ENCODE data around the gene SHB. TPM values are rescaled to one million over a fixed set of nuclear protein-coding genes. Genes with fewer than 3 reads are reported as not detected.

SHB gene
- total RNA-seq, 2 donors from 2014 or later = 1.0 to 1.6 TPM

DNA sequence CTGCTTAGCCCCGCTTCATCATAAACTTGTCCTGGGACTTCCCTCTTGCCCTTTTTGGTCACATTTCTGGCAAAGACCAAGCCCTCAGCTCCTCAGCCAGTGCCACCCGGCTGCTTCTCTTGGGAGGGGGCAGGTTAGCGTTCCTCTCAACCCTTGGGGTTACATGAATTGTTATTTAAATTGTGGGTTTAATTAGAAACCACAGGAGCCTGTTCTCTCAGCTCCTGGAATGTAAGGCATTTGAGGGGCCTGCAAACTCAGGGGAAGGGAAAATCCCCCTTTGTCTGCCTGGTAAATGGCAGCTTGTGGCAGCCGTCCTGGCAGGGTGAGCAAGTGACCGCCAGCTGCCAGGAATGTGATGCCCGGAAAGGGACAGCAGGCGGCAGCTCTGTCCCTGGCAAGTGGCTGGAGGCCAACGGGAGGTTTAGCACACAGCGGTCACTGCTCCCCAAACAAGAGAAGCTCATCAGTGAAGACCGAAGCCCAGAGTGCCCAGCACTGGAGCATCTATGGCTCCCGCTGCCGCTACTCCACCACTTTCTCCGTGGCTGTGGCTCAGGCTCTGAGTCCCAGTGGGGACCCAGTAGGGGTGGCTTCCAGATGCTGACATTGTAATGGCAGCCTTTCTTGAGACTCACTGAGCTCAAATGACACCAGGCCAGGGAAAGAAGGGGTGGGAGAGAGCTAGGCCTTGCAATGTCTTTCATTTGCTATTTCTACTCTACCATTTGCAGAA is 51.7 kb downstream of the SHB start:
- Mint-ChIP-seq H3K4me1 (ENCODE audit: low read depth) (no peaks in the 10 kb centered on the region), H3K9me3 (no peaks in the 10 kb centered on the region), H3K36me3 (ENCODE audit: insufficient read depth in 2 of 2) (no peaks in the 10 kb centered on the region), H3K27ac (no peak overlapping the region), H3K4me3 (no peak overlapping the region), H3K27me3 (ENCODE audit: low read depth) (no peaks in the 10 kb centered on the region)
- ATAC-seq (replicated peaks in 1 of 2) (no peak), DNase-seq (no peak)

DNA sequence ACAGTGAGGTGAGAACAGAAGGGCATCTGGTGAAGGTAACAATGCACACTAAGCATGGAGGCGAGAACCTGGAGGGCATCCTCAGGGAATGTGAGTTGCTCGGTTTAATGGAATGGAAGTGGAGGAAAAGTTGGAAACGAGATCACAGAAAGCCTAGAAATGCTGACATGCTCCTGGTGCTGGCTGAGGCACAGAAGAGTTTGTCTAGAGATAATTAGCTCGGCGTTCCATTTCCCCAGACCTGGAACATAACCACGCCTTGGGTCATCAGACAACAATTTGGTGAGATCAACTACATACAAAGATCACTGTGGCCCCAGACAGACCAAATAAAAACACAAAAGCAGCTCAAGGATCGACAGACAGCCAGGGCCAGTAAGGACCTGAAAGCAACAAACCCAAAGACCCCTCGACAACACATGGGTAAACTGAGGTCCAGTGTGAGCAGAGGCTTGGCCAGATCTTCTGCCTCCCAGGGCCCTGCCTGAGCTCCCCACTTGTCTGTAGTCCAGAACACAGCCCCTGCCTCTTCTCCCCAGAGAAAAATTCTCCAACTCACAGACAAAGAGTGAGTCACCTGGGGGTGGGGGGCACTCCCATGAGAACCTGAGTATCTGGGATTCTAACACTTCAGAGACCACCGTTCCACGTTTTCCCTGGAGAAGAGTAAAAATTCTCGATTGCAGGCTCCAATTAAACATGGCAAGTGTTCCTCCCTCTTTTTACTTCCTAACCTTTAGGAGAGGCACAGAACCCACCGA is 52.5 kb downstream of the SHB start:
- Mint-ChIP-seq H3K36me3 (ENCODE audit: insufficient read depth in 2 of 2) (no peaks in the 10 kb centered on the region), H3K4me3 (no peak overlapping the region), H3K4me1 (ENCODE audit: low read depth) (no peaks in the 10 kb centered on the region), H3K27me3 (ENCODE audit: low read depth) (no peaks in the 10 kb centered on the region), H3K27ac (no peak overlapping the region), H3K9me3 (no peaks in the 10 kb centered on the region)
- ATAC-seq (replicated peaks in 1 of 2) = no peak
- DNase-seq = no peak

DNA sequence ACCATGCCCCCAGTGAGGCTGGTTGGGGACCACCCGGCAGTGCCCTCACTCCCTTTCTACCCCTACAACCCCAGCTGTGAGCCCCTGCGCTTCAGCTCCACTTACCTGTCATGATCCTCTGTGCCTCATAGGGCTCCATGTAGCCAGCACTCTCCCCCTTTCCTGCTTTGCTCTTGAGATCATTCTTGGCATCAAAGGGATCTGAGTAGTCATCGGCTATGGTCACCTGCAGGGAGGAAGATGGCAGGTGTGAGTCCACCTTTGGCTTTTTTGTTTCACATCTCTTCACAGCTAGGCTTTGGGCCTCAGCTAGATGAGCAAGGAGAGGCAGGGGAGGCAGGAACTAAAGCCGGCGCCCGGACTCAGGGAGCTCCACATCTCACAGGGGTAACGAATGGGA is 53.1 kb downstream of the SHB start:
- no peaks in the 10 kb centered on the region for H3K9me3 Mint-ChIP-seq
- no peak overlapping the region for H3K27ac Mint-ChIP-seq
- DNase-seq (no peak), ATAC-seq (replicated peaks in 1 of 2) (no peak)
- H3K36me3 Mint-ChIP-seq (ENCODE audit: insufficient read depth in 2 of 2) = no peaks in the 10 kb centered on the region
- H3K4me3 Mint-ChIP-seq = no peak overlapping the region
- no peaks in the 10 kb centered on the region for H3K27me3 Mint-ChIP-seq (ENCODE audit: low read depth)
- no peaks in the 10 kb centered on the region for H3K4me1 Mint-ChIP-seq (ENCODE audit: low read depth)

DNA sequence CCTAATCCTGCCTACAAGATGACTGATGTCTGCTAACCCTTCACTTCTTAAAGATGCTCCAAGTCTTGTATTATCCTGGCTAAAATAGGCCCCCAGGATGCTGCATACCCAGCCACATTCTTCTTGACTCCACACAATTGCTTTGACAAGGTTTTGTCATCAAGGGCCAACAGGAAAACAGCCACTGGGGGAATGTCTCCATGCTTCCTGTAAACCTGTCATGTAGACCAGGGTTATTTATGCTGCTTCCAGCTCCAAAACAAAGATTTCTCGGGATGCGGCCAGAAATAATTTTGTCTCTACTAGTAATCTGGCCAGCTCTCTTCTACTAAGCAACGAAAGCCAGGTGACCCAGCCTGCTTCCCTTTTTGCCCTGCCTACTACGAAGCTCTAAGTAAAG is 53.8 kb downstream of the SHB start:
- no peak for DNase-seq
- no peaks in the 10 kb centered on the region for H3K36me3 Mint-ChIP-seq (ENCODE audit: insufficient read depth in 2 of 2)
- no peaks in the 10 kb centered on the region for H3K4me1 Mint-ChIP-seq (ENCODE audit: low read depth)
- no peak overlapping the region for H3K27ac Mint-ChIP-seq
- H3K27me3 Mint-ChIP-seq (ENCODE audit: low read depth) = no peaks in the 10 kb centered on the region
- no peak for ATAC-seq (replicated peaks in 1 of 2)
- no peak overlapping the region for H3K4me3 Mint-ChIP-seq
- H3K9me3 Mint-ChIP-seq = no peaks in the 10 kb centered on the region

DNA sequence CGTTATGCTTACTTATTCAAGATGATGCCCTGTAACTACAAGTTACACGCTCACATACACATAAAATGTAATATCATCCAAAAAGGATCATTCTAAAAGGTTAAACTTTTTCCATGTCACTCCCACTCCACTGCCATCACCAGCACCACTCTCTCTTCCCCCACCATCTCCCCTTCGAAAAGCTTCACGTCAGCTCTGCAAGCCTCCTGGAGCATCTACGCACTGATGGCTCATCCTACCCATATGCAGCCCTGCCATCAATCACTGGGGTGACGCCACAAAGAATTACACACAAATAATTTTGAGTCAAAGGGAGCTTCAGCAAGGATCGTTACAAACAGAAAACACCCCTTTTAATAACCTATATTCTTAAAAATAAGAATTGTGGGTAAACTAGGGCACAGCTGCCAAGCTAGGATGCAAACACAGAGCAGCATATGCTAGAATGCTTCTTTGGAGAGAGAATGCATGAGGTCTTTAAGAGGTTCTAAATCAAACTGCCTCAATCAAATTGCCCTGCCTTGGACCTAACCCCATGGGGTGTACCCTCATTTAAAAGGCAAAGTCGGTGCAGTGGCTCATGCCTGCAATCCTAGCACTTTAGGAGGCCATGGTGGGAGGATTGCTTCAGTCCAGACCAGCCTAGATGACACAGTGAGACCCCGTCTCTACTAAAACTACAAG is 56.1 kb downstream of the SHB start:
- DNase-seq = no peak
- Mint-ChIP-seq H3K27me3 (ENCODE audit: low read depth) (no peaks in the 10 kb centered on the region), H3K9me3 (no peaks in the 10 kb centered on the region), H3K36me3 (ENCODE audit: insufficient read depth in 2 of 2) (no peaks in the 10 kb centered on the region), H3K4me3 (no peak overlapping the region), H3K4me1 (ENCODE audit: low read depth) (peaks cover 14% of the 10 kb centered on the region), H3K27ac (no peak overlapping the region)
- no peak for ATAC-seq (replicated peaks in 1 of 2)

DNA sequence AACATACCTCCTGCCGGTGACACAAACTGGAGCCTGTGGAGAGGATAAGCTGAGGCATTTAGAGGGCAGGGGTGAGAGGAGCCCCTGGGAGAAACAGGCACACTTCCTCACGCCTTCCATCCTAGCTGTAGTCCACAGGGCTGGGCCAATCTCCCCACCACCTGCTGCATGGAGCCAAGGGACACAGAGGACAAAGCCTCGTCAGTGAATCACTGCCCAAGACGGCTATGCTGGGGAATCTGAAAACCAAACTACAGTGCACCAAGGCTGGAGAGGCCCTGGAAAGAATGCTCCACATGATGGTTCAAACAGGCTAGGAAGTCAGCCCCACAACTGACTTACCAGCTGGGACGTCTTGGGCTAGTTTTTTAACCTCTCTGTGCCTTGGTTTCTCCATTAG is 57.0 kb downstream of the SHB start:
- Mint-ChIP-seq H3K36me3 (ENCODE audit: insufficient read depth in 2 of 2) (no peaks in the 10 kb centered on the region), H3K4me1 (ENCODE audit: low read depth) (peaks cover 23% of the 10 kb centered on the region), H3K4me3 (no peak overlapping the region), H3K27me3 (ENCODE audit: low read depth) (no peaks in the 10 kb centered on the region), H3K27ac (no peak overlapping the region), H3K9me3 (no peaks in the 10 kb centered on the region)
- ATAC-seq (replicated peaks in 1 of 2) (no peak), DNase-seq (no peak)

DNA sequence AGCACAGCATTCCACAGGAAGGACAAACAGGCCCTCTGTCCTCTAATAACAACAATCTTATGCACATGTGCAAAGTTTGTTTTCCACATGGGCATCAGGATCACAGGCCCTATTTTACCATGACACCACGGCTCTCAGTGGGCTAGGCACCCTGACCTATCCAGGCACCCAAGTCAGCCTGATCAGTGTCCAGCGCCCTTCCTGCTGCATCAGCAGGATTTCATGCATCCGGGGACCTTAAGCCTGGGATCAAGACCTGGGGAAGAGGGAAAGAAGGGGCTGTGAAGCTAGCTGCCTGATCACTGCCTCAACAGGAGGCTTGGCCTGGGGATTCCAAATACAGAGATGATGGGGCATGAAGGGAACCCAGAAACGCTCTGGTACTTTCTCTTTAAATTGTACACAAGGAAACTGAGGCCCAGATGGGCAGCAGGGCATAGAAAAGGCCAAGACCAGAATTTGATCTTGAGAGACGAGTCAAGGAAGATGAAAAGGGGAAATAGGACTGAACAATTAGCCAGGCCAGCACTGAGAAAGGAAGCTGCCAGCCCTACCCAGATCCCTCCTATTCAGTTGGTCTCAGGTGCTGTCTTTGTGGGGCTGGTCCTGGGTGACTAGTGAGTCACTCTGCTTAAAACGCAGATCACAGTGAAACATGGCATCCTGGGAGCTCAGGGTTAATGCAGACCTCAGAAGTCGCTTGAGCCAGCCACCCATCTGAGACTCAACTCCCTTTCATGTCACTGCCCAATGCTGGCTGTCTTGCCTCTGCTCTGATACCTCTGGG is 57.9 kb downstream of the SHB start:
- ATAC-seq (replicated peaks in 1 of 2) = no peak
- Mint-ChIP-seq H3K36me3 (ENCODE audit: insufficient read depth in 2 of 2) (no peaks in the 10 kb centered on the region), H3K27ac (no peak overlapping the region), H3K27me3 (ENCODE audit: low read depth) (no peaks in the 10 kb centered on the region), H3K9me3 (no peaks in the 10 kb centered on the region), H3K4me1 (ENCODE audit: low read depth) (peaks cover 31% of the 10 kb centered on the region), H3K4me3 (no peak overlapping the region)
- no peak for DNase-seq

DNA sequence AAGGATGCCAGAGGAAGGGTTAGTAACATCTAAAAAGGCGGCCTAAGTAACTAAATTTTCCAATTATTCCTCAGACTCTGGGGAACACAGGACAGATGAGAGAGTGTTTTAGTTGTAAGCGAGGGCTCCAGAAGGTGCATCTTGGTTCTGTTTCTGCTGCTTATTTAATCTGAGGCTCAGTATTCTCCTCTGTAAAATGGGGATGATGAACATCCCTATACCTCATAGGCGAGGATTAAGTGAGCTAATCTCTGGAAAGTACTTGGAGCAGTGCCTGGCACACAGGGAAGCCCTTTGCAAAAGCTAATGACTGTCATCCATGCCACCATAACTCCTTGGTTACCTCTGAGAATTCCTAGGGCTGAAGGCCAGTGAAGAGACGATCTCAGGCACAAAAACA is 59.0 kb downstream of the SHB start:
- Mint-ChIP-seq H3K9me3 (no peaks in the 10 kb centered on the region), H3K36me3 (ENCODE audit: insufficient read depth in 2 of 2) (no peaks in the 10 kb centered on the region), H3K4me3 (no peak overlapping the region), H3K4me1 (ENCODE audit: low read depth) (peaks cover 32% of the 10 kb centered on the region), H3K27ac (no peak overlapping the region), H3K27me3 (ENCODE audit: low read depth) (no peaks in the 10 kb centered on the region)
- ATAC-seq (replicated peaks in 1 of 2) (no peak), DNase-seq (no peak)

DNA sequence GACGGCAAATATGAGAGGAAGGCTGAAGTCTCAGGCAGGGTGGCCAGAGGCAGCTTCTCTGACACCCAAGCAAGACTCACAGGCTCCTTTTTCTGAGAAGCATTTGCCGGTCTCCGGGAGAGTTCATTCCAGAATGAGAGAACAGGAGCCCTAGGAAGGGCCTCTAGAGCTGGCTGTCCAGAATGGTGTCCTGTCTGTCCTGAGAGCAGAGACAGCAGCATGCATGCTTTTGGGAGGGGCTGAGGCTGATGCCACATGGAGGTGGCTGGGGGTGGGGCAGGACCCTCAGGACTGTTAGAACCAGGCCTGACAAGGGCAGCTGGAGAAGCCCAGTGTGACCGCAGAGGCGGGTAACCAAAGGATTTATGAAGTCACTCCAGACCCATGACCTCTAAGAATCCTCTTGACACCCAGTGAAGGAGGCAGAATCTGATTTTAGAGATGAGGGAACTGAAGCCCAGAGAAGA is 60.0 kb downstream of the SHB start:
- Mint-ChIP-seq H3K36me3 (ENCODE audit: insufficient read depth in 2 of 2) (no peaks in the 10 kb centered on the region), H3K4me3 (no peak overlapping the region), H3K27me3 (ENCODE audit: low read depth) (no peaks in the 10 kb centered on the region), H3K4me1 (ENCODE audit: low read depth) (peaks cover 32% of the 10 kb centered on the region), H3K9me3 (no peaks in the 10 kb centered on the region), H3K27ac (peak overlapping the region; percentile 72)
- ATAC-seq (replicated peaks in 1 of 2) (no peak), DNase-seq (no peak)

DNA sequence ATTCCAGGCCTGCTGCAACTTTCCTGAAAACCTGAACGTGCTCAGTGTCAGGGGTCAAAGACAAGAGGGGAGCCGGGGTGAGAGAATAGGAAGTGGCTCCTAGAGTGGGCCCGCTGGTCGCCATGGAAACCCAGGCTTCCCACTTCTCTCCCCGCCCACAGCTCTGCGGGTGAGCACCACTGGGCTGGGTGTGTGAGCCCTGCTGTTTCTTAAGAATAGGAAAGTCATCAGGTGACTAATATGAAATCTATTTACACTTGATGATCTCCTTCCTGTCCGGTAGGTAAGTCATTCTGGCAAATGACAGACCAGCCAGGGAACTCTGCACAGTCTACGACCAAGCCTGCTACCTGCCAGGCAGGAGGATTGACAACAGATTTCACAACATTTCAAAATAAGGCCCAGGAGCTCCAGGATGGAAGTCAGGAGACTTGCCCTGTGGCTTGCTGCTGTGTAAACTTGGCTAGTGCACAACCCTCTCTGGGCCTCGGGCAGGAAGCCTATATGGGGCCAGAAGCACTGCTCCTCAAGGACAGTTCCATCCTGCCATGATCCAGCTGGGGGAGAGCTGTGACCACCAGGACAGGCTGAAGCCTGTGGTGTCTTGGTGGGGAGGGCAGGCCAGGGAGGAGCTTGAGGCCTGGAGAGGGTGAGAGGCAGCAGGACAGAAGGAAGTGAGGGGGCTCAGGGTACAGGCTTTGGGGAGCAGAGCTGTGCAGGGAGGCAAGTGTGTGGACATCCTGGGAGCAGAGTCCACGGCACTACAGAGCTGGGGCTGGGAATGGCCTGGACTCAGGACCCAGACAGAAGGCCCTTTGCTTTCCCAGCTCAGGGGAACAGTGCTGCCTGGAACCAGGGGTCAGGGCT is 60.6 kb downstream of the SHB start:
- DNase-seq (peak; percentile 68 to 77), ATAC-seq (replicated peaks in 1 of 2) (peak; percentile 90 to 91)
- Mint-ChIP-seq H3K4me3 (peak overlapping the region; percentile 64 to 73), H3K9me3 (no peaks in the 10 kb centered on the region), H3K27me3 (ENCODE audit: low read depth) (no peaks in the 10 kb centered on the region), H3K4me1 (ENCODE audit: low read depth) (peaks cover 34% of the 10 kb centered on the region), H3K27ac (peak overlapping the region; percentile 72), H3K36me3 (ENCODE audit: insufficient read depth in 2 of 2) (no peaks in the 10 kb centered on the region)

DNA sequence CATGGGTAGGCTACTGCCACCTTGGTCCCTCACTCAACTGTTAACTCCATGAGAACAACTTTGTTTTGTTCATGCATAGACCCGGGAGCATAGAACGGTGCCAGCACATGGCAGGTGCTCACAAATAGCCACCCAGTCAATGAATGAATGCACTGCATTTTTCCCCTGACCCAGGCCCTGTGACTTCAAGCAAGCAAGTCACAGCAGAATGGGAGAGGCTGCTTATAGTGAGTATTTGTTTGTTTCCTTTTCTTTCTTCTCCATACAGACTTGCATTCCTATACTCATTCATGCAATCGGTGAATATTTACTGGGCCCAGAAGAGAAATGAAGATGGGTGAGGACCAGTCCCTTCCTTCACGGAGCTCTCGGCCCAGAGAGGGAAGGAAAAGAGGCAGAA is 62.0 kb downstream of the SHB start:
- no peak overlapping the region for H3K4me3 Mint-ChIP-seq
- no peaks in the 10 kb centered on the region for H3K27me3 Mint-ChIP-seq (ENCODE audit: low read depth)
- no peaks in the 10 kb centered on the region for H3K36me3 Mint-ChIP-seq (ENCODE audit: insufficient read depth in 2 of 2)
- no peak overlapping the region for H3K27ac Mint-ChIP-seq
- DNase-seq = no peak
- peaks cover 39% of the 10 kb centered on the region for H3K4me1 Mint-ChIP-seq (ENCODE audit: low read depth)
- H3K9me3 Mint-ChIP-seq = no peaks in the 10 kb centered on the region
- no peak for ATAC-seq (replicated peaks in 1 of 2)

DNA sequence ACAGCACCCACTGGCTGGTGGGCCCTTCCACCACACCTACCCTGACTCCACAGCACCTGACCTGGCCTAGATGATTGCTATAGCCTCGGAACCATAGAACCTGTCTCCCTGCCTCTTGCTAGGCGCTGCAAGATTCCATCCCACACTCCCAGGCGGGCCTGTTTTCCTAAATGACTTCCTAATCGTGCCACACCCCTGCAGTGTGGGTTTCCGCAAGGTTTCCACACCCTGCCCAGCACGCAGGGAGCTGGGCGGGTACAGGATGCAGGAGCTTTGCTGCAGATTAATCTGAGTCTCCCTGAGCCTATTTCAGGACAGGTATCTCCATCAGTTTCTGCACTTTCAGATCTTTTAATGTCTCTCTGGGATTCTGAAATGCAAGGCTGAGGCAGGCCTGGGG is 62.9 kb downstream of the SHB start:
- no peaks in the 10 kb centered on the region for H3K27me3 Mint-ChIP-seq (ENCODE audit: low read depth)
- no peaks in the 10 kb centered on the region for H3K9me3 Mint-ChIP-seq
- no peak overlapping the region for H3K4me3 Mint-ChIP-seq
- no peak overlapping the region for H3K27ac Mint-ChIP-seq
- H3K36me3 Mint-ChIP-seq (ENCODE audit: insufficient read depth in 2 of 2) = no peaks in the 10 kb centered on the region
- no peak for DNase-seq
- ATAC-seq (replicated peaks in 1 of 2) = no peak
- H3K4me1 Mint-ChIP-seq (ENCODE audit: low read depth) = peaks cover 40% of the 10 kb centered on the region

Data from activated T-cell treated with anti-CD3 and anti-CD28 coated beads, Interleukin-2, amount 50 U/mL, for 72 hours (primary cell).